C4-2B (cell line): ENCODE measurements around the gene LARGE1.

ENCODE experiments used
- H3K27ac ChIP-seq: fragments of 450-650 bp; 2 replicates; pipeline ENCODE4 v1.5.1; 2017
- CTCF ChIP-seq: fragments of 450-650 bp; conservative IDR thresholded peaks from 2 replicates; pipeline ENCODE4 v1.5.1; 2017; ENCODE audit warnings: mild to moderate bottlenecking
- ZFX ChIP-seq: fragments of 450-650 bp; IDR thresholded peaks from 2 replicates; pipeline ENCODE4 v1.6.1; 2017

LARGE1 gene

GRCh38 chr22:33903012-33903411 lies 17.3 kb downstream of the LARGE1 start:
- TF ChIP-seq ZFX = no peak
- no peak for TF ChIP-seq CTCF
- H3K27ac ChIP-seq = no peak overlapping the region

DNA sequence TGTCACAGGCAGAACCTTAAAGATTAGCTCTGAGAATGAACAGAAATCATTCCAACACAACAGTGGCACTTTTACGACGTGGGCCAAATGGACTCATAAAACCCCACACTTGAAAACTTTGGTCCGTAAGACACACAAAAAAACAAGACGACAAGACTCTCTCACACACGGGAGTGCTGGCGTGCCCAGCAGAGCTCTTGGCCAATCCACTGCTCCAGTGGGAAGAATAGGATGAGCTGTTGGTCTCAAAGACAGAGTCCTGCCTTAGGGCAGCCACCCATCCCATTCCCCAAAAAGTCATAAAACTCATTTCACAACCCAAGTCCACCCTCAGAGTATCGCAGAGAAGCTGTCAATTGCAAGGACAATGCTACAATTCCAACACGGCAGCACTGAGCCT lies 18.2 kb downstream of the LARGE1 start:
- no peak overlapping the region for H3K27ac ChIP-seq
- TF ChIP-seq CTCF = no peak

DNA sequence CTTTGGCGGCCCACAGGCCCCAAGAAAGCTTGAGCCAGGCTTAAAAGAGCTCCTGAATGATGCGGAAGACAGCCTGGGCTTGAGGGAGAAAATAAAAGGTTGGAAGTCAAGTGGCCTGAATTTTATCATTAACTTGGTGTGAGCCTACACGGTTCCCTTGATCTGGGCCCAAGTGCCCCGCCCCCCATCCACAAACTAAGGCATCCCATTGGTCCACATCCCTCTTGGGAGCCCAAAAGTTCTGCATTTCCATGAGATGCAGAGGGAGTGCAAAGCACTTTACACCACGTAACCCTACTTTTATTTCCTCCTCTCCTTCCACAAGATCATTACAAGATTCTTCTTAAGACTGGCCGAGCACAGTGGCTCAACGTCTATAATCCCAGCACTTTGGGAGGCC lies 22.2 kb downstream of the LARGE1 start:
- H3K27ac ChIP-seq = no peak overlapping the region
- TF ChIP-seq CTCF (no peak), ZFX (no peak)

DNA sequence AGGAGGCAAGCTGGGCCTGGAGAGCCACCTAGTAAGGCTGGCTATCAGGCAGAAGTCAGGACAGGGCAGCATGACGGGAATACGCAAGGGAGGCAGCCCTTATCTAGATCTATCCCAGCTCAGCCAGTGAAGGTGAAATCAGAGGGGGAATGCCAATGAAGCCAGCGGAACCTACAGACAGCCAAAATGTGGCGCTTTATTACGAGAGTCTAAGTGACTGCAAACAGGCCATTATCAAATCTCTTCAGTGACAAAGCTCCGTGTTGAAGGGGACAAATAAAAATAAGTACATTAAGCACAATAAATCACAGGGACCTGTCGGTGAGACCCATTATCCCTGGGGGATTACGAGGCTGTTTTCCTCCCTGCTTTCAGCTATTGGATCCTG lies 22.8 kb downstream of the LARGE1 start:
- H3K27ac ChIP-seq = no peak overlapping the region
- TF ChIP-seq CTCF = no peak
- TF ChIP-seq ZFX = no peak

- H3K27ac ChIP-seq = no peak overlapping the region
- TF ChIP-seq ZFX = no peak
- no peak for TF ChIP-seq CTCF
Observed at GRCh38 chr22:33896575-33897447, 23.5 kb downstream of the LARGE1 start.

DNA sequence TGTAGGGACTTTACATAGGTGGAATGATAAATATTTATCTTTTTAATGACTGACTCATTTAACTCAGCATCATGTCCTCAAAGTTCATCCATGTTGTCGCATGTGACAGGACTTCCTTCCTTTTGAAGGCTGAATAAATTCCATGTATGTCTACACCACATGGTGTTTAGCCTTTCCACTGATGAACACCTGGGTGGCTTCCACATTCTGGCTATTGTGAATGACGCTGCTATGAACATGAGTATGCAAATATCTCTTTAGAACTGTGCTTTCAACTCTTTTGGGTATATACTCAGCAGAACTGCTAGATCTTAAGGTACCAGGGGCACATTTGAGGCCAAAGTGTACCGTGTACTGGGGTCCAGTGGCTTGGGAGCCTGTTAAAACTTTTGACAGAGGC lies 24.1 kb downstream of the LARGE1 start:
- TF ChIP-seq ZFX (no peak), CTCF (no peak)

DNA sequence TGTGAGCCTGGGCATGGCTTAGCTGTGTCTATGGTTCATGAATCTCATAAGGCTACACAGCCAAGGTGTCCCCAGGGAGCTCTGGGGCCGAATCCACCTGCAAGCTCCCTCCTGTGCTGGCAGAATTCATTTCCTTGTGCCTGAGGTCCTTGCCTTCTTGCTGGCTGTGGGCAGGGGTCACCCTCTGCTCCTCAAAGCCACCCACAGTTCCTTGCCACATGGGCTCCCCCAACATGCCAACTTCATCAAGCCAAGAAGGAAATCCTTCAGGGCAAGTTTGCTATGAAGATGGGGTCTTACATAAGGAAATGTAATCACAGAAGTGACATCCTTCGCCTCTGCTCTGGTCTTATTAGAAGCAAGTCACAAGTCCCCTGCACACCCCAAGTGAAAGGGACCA lies 24.8 kb downstream of the LARGE1 start:
- TF ChIP-seq CTCF (no peak), ZFX (no peak)
- no peak overlapping the region for H3K27ac ChIP-seq

More for the DNA sequence above, 24.1 kb downstream of the LARGE1 start:
- no peak overlapping the region for H3K27ac ChIP-seq
